Daoy (cell line): ENCODE data around the gene INPP4B. TPM values are rescaled to one million over a fixed set of nuclear protein-coding genes. Genes with fewer than 3 reads are reported as not detected.
"Not testable (repeated sequence)": the region's sequence is repeated elsewhere in the genome, so short reads cannot be mapped to it uniquely, and the experiment has no call there.

ENCODE experiments used
- DNase-seq: peaks from one replicate; pipeline ENCODE4 v3.0.0-alpha.2; 2015; ENCODE audit warnings: low read depth
- total RNA-seq: library from RNA; depleted of rRNA; stranded (reverse); fragments of >200 nt; shearing (Covaris generic); gene quantifications from 2 replicates; pipeline ENCODE4 v1.2.3, GENCODE V29; 2014

The INPP4B gene
- total RNA-seq, 1 experiment from 2014 or later = 9.3 TPM

DNA sequence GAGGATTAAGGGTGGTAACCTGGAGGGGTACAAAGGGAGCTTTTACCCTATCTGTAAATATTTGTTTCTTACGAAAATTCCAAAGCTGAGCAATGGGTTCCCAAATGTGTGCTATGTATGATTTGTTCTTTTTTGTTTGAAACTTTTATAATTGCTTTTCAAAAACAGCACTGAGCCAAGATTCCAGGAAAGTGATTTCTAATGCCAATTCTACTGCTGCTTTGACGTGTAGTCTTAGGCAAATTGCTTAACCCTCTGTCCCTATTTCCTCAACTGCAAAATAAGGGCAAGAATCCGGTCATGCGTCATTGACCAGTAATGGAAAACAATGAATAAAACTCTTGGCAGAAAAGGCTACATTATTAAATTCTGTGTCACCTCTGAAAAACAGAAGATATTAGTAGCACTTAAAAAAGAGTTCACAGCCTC, 755.0 kb downstream of the INPP4B start:
- peak; percentile 39 for DNase-seq

DNA sequence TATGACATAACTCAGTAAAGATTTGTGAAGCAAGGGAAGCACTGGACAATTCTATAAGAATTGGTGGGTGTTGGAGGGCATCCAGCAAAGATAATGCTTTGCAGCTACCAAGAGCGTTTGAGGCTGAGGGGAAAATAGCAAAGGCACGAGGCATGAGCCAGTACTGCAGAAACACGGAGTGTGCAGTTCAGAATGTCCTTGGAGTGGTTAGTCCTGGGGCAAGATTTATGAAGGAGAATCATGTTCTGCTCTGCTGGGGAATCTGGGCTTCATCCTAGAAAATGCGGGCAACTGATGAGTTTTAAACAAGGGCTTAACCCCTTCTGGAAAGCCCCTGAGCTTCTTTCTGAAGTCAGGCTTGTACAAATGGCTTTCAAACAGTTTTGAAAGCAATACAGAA, 757.2 kb downstream of the INPP4B start:
- no peak for DNase-seq

DNA sequence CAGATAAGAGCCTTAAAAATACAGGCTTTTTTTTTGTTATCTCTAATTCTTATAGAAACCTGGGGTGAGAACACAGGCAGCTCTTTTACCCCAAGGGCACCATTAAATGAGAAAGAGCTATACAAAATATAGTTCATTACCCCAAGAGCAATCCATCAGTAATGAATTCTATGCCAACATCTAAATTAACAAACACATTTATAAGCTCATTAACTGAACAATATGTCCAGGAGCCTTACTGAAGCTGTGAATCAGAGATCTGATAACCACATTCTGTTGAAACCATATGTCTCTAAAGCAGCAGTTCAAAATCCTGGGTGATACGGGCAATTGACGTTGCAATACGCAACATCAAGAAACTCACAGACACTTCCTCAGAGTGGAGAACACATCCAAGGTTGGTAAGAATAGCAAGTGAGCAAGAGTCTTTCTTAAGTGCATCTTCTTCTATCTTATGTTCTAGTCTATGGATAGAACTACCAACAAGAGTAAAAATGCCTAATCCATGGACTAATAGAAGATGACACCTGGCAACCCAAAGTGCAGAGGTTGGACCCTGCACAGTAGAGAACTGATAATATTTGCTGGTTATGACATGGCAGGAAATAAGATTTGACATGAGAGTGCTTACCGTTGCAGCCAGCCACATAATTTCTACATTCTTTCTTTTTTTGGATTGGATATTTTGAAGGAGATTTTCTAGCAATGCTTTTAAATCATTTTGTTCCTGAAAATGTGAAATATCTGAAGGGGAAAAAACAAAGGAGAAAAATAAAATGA, 760.4 kb downstream of the INPP4B start:
- DNase-seq = no peak

DNA sequence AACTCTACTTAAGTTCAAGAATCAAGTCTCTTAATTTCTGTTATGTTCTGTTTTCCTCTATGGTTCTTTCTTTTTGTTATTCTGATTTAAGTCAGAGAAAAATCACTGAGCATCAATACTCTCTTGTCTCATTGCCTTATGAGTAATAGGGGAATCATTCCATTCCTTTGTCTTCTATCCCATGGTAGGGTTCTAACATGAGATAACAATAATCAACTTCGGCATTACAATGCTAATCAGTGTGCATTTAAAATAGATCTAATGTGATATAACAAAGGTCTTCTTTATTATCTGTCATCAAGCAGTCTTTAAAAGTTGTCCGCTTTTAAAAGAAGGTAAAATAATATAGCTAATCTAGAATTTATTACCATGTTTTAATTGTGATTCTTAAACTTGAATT, 762.8 kb downstream of the INPP4B start:
- DNase-seq = no peak

DNA sequence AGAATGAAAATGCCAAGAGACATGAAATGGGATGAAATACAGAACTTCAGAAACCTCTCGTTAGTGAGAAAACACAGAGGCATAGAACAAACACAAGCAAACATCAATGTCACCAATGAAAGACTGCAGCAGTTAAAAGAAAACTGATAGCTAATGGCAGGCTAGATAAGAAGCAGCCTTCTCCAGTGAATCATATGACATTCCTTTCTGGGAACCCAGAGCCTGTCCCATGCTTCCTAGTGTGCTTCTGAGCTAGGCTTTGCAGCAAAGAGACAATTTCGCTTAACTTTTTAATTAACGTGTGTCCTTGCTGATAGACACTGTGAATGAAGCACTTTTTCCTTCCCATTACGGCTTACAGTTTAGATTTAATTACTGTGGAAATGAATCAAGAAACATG, 765.1 kb downstream of the INPP4B start:
- DNase-seq = no peak

DNA sequence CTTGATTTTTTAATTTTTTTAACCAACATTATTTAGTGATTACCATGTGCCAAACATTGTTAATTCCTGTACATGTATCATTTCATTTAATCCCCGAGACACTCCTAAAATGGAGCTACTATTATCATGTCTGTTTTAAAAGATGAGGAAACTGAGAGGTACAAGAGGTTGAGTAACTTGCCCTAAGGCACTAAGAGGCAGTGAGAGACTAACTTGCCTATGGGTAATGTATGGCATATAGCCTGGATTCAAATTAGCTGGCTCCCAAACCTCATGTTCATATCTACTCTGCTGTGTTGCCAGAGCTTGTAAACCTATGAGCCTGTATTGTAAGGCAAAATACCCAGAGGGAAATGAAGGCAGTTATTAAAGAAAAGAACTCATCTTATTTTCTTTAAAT, 766.1 kb downstream of the INPP4B start:
- no peak for DNase-seq

DNA sequence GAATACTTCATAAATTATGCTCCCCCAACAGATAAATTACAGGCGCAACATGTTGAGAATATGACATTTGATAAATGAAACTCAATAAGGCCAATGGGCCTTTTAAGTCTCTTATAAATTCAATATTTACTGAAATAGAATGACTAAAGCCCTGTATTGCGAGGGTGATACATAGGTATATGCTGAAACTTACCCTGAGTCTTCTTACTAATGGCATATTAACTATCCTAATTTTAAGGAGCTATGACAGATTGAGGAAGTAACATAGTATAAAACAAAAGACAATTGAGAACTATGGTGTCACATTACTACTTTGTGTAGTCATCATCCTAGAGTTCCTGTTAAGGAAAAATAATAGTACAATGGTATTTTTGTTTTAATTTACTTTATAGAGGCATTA, 769.1 kb downstream of the INPP4B start:
- no peak for DNase-seq

DNA sequence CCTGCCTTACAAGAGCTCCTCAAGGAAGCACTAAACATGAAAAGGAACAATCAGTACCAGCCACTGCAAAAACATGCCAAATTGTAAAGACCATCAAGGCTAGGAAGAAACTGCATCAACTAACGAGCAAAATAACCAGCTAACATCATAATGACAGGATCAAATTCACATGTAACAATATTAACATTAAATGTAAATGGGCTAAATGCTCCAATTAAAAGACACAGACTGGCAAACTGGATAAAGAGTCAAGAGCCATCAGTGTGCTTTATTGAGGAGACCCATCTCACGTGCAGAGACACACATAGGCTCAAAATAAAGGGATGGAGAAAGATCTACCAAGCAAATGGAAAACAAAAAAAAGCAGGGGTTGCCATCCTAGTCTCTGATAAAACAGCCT, 777.8 kb downstream of the INPP4B start:
- DNase-seq = not testable (repeated sequence)

DNA sequence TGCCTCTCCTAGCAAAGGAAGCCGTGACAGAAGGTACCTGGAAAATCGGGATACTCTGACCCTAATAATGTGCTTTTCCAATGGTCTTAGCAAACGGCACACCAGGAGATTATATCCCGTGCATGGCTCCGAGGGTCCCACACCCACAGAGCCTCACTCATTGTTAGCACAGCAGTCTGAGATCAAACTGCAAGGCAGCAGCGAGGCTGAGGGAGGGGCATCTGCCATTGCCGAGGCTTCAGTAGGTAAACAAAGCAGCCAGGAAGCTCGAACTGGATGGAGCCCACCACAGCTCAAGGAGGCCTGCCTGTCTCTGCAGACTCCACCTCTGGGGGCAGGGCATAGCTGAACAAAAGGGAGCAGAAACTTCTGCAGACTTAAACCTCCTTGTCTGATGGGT, 779.5 kb downstream of the INPP4B start:
- not testable (repeated sequence) for DNase-seq

DNA sequence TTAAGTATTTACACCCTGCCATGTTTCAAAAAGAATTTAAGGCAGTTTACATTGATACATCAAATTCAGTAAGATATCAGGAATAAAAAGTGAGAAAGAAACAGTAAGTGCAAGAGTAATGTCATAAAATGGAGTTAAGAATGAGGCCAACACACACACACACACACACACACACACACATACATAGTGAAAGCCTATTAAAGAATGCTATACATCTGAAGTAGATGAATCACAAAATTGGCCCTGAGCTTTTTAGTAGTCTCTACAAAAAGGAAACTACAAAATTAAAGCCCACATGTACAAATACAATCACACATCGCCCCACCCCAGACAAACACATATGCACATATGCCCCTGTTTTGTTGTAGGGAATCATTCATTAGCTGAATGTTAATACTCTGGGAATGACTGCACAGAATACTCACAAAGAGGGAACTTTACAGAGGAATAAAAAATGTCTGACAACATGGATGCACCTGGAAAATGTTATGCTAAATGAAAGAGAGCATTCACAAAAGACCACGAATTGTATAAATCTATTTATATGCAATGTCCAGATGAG, 780.9 kb downstream of the INPP4B start:
- no peak for DNase-seq

DNA sequence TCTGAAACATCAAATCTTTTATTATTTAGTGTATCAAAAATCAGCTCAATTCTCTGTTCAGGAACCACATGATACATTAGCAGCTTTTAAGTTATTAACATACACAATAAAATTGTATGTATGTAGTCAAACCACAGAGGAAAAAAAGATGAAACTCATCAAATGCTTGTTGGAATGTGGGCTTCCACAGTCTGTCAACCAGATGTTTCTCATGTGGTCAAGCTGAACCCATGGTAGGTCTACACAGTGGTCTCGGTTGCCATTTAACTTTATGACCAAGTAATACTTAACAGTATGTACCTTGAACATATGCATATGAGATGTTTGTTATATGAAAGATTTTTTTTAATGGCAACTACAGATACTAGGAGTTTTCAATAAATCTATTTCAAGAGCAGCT, 781.9 kb downstream of the INPP4B start:
- no peak for DNase-seq

DNA sequence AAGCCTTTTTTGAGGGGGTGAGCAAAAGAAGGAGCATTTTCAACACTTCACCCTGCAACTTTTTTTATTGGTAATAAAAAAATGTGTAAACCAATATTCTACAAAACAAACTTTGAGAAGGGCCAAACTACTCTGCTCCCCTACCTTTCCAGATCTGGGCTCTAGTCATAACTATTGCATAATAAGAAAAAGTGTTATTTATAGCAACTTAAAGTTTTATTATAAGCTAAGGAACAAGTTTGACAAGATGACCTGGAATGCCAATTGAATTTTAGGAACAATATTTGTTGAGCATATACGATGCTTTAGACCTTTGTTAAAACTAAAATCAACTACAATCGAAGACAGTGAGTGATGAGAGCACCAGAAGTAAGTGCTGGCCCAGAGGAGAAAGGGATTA, 800.1 kb downstream of the INPP4B start:
- DNase-seq = no peak

DNA sequence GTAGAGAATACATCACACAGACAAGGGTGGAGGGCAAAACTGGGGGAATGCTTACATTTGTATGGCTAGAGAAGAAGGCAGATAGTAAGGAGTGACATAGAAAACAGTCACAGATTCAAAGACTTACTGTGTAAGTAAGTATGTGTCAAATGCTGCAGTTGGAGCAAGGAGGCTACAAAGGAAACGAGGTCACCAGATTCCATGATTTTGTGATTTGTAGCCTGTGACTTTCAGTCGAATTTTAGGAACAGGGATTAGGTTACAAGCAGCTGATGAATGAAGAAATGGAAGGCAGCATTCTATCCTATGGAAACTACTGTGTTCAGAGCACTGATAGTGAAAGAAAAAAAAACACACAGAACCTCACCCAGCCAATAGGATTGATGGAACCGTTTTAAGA, 801.8 kb downstream of the INPP4B start:
- no peak for DNase-seq

DNA sequence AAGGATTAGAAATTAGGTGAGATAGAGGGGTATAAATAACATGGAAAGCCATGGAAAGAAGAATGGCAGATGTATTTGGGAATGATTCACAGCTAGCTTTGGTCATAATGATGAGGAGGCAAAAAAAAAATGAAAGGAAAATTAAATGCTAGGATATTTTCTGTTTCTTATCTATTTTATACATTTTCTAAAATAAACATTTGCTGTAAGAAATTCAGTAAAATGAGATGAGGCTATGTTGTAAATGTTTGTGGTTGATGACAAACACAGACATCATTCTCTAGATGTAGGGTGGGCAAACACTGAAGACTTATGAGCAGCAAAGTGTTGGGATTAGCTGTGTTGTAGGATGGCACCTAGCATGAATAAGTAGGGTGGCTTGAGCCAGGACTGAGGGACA, 802.6 kb downstream of the INPP4B start:
- peak; percentile 32 for DNase-seq

DNA sequence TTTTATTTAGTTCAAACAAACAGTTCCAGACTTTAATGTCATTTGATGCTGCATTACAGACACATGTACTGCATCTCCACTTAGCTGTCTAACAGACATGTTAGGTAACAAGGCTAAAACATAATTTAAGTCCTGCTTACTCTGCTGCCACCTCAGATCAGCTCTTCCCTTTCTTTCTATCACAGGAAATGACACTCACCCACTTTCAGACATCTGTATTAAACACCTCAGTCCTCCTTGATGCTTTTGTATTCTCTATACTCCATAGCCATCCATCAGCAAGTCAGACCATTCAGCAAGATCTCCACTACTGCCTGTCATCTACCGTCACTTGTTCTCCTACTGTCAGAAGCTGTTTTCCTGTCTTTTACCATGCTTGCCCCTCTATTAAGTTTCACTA, 804.3 kb downstream of the INPP4B start:
- DNase-seq = no peak

DNA sequence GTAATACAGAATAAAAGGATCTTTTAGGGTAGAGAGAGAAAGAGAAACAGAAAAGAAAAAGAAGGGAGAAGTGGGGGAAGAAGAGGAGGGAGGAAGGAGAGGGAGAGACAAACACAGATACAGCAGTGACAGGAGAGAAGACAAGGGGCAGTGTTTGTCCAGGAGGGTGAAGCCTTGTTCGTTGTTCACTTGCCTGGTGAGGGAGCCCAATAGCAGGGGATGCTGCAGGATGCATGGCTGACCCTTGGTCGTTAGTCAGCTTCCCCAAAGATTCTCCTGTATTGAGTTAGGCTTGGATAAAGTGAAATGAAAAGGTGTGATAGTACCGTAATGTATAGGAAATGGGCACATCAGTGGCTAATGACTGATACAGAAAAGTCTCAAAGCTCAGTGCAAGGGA, 806.1 kb downstream of the INPP4B start:
- no peak for DNase-seq

DNA sequence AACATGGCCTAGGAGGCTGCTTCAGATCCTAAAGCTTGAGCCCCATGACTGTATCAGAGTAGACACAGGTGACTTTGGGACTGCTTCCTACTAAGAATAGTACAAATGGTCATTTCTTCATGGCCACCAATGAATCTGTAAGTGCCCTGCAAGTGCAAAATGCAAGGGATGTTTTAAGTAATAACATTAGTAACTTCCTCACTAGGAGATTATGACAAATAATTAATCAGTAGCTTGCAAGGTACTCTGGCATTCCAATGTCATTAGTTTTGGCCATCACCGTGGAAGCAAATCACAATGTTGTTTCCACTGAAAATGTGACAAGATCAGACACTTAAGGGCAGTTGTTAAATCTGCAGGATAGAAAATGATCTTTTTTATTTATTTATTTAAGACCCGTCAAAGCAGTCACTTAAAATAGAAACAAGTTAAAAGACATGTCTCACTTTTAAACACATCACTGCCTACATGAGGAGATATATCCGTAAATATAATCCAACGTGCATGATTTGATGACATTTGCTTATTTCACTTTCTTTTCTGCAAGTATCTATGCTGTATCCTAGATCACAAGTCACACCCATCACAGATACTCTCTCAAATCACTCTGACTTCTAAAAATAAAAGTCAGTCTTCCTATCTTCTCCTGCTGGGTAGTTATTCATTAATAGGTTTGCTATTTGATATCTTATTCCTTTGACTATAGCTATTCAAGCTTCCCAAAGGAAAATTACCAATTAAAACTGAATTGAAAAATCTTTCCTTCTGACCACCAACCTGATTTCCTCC, 809.1 kb downstream of the INPP4B start:
- DNase-seq = no peak

DNA sequence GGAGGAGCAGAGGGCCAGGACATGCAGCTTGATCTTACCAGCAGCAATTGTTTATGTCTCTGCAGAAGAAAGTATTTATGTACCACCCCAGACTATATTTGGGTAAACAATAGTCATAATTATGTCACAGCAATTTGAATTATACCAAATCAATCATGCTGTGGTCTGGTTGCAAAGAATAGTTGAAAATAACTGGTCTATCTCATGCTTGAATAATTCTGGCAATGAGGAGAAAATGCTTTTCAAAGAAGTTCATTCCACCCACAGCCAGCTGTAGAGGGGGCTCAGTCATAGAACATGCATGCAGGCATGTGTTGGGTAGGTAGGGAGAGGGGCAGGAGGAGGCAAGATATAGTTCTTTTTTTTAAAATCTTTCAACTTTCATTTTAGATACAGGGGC, 810.5 kb downstream of the INPP4B start:
- DNase-seq = no peak

DNA sequence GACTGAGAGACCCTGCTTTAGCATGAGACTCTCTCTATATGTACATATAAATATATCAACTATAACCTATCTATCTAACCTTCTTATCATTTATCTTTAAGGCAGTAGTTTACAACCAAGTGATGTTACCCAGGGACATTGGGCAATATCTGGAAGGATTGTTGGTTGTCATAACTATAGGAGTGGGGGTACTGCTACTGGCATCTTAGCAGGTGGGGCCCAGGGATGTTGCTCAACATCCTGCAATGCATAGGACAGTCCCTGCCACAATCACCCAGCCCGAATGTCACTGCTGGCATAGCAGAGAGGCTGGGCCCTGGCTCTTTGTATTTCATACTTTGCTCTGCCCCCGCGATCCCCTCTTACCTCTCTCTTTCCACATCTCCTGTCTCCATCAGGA, 812.0 kb downstream of the INPP4B start:
- no peak for DNase-seq

DNA sequence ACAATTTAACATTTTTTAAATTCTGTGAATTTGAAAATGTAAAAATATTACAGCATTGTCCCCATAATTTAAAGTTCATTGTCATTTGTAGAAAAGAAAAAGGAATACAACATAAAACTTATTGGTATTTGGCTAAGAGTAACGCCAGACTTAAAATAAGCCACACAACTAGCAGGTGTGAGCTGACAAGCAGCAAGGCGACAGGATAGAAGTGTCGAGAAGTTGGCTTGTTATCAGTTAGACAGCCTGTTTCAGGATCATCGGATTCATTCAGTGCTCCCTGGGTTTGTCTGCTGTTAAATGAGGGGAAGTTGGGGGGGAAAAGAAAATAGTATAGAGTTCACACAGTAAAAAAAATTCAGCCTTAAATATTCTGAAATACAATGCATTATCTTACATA, 816.1 kb downstream of the INPP4B start:
- DNase-seq = no peak

DNA sequence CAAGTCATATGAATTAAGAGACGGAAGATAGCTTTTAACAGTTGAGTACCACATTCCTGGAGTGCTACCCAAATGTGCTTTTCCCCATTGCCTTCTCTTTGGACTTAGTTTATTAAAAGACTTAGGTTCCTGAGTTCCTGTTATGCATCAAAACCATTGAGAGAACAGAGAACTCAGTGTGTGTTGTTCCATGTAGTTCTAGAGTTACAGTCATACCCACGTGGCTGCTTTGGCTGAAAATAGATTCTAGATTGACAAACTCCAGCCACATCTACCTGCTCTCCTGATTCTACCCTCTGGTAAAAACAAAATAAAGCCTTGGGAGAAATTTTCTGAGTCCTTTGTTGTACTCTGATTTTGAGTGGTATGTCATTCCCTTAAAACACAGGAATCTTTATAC, 824.3 kb downstream of the INPP4B start:
- DNase-seq = no peak

DNA sequence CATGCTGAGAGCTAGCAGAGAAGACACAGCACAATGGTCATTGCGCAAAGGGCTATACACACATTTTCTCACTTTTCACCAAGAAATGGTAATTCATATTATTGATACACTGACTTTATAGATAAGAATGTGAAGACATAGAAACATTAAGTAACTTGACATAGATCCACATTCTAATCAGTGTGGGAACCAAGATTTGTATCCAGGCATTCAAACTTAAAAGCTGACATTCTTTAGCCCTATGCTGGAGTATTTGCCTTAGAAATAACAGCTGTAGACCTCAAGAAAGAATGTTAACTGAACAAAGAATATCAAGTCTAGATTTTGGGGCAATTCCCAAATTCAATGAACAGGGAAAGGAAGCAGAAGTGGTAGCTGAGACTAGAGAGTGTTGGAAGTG, 824.9 kb downstream of the INPP4B start:
- no peak for DNase-seq

DNA sequence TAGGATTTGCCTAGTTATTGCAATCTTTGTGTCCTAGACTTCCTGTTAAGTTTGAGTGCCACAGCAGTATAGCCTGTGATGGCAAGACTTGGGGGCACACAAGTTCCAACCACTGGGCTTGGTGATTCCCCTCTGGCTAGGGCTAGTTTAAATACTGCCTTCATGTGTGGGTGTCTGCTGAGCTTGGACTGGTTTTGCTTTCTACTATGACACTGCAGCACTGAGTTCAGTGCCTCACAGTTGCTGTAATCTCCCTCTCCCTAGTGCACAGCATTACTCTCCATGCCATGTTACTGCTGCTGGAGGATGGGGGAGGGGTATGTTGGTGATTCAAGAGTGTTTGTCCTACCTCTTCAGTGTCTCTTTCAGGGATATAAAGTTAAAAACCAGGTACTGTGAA, 830.1 kb downstream of the INPP4B start:
- no peak for DNase-seq
